NCI-H2227 (cell line): ENCODE results near the gene ZNF835.

Experiments
- DNase-seq: peaks from one replicate; lab custom pipeline; 2025; ENCODE audit not compliant: unreplicated experiment; lab: John Stamatoyannopoulos, UW

Gene ZNF835

DNA sequence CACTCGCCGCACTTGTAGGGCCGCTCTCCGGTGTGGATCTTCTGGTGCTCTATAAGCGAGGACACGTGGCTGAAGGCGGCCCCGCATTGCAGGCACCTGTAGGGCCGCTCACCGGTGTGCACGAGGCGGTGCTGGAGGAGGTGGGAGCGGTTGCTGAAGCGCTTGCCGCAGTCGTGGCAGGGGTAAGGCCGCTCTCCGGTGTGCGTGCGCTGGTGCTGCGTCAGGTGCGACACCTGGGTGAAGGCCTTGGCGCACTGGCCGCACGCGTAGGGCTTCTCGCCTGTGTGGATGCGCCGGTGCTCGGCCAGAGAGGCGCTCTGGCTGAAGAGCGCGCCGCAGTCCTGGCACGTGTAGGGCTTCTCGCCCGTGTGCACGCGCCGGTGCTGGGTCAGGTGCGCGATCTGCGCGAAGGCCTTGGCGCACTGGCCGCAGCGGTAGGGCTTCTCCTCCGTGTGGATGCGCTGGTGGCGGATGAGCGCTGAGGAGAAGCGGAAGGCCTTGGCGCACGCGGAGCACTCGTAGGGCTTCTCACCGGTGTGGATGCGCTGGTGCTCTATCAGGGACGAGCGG is 7.5 kb downstream of the ZNF835 start:
- DNase-seq, result no peak

DNA sequence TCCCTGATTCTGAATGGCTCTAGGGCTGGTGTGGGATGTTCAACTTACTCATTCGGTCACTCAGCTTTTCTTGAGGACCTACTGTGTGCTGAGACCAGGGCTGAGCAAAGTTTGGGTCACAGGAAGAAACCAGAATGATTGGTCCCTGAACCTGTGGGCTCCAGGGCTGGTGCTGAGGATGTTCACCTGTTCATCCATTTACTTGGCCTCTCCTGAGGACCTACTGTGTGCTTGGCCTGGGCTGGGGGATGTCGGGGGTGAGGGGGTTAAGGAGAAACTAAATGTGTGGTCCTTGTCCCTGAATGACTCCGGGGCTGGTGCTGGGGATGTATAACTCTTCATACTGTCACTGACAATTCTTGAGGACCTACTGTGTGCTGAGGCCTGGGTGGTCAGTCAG is 10.3 kb downstream of the ZNF835 start:
- no peak for DNase-seq

DNA sequence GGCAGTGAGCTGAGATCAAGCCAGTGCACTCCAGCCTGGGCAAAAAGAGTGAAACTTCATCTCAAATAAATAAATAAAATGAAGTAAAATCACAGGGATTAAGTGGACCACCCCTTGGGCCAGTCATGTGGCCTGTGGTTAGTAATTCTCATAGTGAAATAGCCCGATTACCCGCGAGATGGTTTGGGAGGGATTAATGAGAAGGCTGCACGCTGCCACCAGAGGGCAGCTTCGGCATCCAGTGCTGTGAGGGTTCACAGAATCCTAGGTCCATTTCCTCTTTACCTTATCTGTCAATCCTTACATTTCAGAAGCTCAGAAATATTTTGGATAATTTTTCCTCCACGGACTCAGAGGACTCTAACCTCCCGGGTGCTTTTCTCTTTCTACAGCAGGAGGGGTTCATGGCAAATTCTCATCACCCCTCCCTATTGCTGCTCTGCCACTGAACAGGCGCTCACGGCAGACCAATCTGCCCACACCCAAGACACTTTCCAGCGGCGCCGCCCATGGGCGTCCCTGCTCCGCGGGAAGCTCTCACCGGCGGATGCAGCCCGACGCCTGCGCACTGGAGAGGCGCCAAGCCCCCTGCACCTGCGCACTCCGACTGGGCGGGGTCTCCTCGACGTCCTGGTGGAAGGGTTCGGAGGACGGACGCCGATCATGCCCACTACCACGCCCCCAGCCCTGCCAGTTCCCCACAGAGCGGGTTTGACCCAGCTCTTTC is 11.0 kb downstream of the ZNF835 start:
- peak; percentile 80 for DNase-seq

DNA sequence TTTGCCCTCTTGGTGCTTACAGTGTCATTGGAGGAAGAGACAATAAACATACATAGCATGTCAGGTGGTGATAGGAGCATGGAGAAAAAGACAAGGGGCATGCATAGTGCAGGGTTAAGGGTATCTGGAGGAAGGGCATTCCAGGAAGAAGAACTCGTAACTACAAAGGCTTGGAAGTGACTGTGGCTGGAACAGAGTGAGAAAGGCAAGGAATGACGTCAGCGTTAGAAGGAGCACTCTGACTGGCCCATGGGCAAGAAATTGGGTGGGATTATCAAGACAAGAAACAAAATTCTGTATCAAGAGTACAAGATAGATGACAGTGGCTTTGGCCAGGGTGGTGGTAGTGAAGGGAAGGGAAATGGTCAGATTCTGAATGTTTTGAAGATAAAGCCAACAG is 17.4 kb downstream of the ZNF835 start:
- no peak for DNase-seq

DNA sequence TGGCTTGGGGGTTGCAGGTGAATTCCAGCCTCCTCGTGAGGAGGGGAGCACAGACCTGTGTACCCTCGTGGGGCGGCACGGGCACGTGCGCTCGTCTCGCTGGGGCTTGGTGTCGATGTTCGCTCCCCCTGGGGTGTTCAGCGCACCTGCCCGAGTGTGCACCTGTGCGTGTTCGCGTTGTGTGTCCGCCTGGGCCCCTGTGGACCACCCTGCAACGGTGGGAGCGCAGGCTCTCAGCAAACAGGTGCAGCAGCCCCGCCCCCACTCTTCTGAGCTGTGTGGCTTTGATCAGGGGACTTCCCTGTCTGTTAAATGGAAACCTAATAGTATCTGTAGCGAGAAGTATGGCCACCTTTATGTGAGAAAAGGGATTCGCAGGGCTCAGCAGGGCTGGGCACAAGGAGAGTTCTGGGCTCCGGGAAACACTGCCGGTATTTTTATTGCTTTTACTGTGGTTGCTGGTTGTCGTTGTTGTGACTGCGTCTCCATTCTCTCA is 28.0 kb downstream of the ZNF835 start:
- no peak for DNase-seq

DNA sequence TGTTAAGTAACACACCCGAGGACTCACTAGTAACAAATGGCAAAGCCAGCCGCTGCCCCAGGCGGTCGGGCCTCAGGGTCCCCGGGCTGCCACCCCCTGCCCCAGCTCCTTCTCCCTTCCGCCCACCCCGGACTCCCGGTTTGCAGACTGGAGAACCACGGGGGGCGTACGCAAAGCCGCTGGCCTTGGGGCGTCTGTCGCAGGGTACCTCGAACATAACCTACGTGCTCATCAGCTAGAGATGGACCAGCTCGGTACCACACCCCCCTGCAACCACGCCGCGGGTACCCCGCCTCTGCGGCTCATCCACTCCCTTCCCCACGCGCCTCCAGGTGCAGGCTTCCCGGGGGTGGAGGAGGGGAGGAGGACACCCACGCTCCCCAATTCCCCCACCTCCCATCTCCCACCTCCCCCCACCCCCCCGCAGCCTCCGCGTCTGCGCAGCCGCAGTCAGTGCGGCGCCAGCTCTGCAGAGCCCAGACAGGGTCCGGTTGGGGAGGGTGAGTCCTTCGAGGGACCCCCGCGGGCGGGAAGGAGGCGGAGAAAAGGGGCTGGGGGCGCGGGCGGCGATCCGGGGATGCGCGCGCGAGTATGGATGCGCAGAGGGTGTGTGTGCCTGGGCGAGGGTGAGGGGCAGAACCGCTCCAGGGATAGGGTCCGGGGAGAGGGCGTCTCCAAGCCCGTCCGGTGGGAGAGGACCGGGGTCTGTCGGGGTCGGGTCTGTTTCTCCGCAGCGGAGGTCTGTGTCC is 28.7 kb downstream of the ZNF835 start, which contains the start of gene SMIM17:
Gene SMIM17 (plus strand): TSS at position 449 of the 749 bp plus-strand sequence. CDS start 2,509 bp downstream, outside the sequence.
- no peak for DNase-seq

DNA sequence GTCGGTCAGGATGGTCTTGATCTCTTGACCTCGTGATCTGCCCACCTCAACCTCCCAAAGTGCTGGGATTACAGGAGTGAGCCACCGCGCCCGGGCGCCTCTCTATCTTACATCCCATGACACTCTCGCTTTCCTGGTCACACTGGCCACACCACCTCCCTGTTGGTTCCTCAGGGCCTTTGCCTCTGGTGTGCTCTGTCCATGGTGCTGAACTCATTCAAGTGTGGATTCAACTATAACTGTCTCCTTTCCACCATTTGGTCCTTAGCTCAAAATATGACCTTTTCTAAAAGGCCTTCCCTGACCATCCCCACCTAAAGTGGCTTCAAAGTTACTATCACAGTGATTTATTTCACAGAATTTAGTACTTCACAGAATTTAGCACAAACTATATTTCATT is 32.3 kb downstream of the ZNF835 start:
- DNase-seq, result no peak

DNA sequence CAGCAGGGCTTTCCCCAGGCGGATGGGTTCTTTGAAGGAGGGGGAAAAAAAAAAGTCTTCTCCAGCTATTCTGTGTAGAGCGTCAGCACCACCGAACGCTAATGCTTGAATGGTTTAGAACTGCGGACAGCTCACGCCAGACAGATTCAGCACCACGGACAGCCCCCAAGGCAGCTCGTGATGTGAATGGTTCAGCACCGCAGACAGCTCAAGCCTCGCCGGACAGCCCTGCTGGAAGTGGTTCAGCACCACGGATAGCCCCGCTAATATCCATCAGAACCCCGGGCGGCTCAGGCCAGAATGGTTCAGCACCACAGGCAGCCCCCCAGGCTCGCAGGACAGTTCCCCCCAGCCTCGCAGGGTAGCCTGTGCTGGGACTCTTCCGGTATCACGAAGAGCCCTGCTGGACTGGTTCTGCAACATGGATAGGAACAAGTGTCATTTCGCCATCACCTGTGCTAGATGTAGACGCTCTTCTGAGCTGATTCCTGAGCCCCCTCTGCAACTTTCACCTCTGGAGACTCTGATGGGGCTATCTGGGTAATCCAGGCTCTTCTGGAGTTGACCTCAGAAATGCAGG is 33.5 kb downstream of the ZNF835 start:
- no peak for DNase-seq

DNA sequence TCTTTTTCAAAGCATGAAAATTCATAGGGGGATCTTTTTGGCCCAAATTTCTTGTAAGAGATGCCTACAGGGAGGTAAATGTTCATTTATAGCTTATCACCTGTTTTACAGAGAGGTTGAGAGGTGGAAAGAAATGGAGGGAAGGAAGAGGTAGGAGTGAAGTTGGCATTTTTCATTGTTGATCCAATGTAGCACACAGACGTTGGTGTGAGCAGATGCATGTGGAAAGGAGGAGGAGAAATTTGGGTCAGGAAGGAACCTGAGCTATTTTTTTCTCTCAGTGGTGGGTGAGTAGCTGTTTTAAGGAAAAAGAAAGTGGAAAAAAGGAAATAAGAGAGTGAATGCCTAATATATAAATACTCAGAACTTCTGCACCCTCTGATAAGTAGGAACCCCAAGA is 38.5 kb downstream of the ZNF835 start:
- DNase-seq, result no peak

DNA sequence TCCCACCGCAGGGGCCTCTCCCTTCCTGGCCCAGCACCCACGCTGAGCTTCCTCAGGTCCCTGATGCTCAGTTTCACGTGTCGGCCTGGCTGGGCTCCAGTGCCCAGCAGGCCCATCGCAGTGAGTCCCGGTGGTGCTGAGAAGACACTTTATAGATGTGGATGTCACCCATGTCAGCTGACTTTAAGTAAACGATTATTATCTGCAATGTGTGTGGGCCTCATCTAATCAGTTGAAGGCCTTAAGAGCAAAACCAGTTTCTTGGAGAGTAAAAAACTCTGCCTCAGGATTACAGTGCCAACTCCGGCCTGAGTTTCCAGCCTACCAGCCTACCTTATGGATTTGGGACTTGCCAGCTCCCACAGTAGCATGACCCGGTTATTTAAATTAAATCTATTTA is 45.8 kb downstream of the ZNF835 start:
- DNase-seq, result no peak

DNA sequence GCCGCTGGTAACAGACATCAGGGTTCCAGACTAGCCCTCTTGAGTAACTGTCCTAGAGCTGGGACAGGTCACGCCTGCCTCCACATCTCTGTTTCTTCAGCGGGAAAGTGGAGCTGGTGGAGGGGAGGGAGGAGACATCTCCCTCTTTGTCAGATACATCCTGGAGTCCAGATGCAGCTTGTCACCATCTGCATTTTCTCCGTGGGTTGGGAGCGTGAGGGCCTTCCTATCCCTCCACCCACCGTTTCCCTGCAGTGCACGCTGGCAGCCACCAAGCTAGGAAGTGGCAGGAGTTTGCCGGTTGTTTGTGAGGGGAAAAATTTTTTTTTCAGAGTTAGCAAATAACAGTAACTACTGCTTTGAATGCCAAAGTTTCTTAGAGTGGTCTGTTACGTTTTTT is 48.6 kb downstream of the ZNF835 start:
- DNase-seq, result no peak

DNA sequence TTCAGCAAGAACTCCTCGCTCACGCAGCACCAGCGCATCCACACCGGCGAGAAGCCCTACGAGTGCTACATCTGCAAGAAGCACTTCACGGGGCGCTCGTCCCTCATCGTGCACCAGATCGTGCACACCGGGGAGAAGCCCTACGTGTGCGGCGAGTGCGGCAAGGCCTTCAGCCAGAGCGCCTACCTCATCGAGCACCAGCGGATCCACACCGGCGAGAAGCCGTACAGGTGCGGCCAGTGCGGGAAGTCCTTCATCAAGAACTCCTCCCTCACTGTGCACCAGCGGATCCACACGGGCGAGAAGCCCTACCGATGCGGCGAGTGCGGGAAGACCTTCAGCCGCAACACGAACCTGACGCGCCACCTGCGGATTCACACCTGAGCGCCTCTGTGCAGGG is 49.2 kb downstream of the ZNF835 start:
- DNase-seq, result no peak

DNA sequence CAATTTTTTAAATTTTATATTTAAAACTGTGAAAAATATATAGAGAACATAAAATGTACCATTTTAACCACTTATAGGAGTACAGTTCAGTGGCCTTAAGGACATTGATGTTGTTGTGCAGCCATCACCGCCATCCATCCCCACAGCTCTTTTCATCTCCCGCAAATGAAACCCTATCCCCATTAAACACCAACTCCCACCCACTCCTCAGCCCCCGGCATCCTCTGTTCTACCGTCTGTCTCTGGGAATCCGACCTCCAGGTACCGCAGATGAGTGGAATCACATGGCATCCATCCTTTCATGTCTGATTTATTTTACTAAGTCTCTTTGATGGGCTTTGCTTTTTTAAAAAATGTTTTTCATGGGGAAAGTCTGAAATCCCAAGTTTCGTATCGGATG is 52.4 kb downstream of the ZNF835 start:
- DNase-seq, result no peak

DNA sequence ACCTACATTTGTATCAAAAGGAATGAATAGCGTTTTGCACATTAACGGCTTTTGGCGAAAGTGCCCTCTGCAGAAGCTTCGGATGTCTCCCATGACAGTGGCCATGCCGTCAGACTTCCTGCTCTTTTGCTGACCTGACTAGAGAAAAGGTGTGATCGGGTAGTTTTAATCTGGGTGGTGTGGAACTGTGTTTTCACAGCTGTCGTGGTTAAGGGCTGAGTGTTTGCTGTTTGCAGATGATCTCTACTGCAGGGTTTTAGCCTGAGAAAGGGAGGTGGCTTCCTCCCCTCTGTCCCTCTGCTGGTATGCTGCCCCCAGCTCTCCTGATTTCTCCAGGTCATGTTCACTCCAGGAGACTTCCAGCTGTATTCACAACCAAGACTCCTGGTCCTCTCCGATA is 54.0 kb downstream of the ZNF835 start:
- no peak for DNase-seq

DNA sequence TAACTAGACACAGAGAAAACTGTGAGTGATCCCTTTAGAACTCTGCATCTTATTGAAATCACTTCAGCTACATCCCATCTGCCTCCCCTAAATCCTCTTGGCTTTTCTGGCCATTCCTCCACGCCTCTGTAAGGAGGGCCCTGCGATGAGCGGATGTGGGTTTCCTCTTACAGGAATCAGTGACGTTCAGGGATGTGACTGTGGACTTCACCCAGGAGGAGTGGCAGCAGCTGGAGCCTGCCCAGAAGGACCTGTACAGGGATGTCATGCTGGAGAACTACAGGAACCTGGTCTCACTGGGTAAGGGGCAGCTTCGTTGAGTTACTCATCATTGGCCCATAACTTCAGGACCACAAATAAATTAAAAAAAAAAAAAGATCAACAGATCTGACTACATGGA is 57.9 kb downstream of the ZNF835 start:
- no peak for DNase-seq

DNA sequence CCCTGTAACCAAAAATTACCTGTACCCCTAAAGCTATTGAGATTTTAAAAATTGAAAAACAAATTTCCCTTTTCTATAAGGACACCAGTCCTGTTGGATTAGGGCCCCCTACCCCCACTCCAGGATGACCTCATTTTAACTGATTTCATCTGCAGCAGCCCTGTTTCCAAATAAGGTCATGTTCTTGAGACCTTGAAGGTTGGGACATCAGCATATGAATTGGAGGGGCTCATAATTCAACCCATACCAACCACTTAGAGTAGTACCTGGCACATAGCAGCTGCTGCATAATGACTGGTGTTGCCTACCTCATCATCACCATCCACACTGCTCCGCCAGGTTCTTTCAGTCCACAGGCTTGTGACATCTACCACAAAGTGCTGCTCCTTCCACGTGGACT is 58.8 kb downstream of the ZNF835 start:
- DNase-seq, result no peak
